Endothelial cell of umbilical vein (primary cell): Measurements from ENCODE around the gene ARHGAP27. TPM values are rescaled to one million over a fixed set of nuclear protein-coding genes. Genes with fewer than 3 reads are reported as not detected.

ENCODE experiments used
- BruUV-seq: library from RNA; stranded (reverse); fragments of 400-500 nt; replicated peaks from 2 replicates; lab custom pipeline; 2021; lab: Mats Ljungman, UMichigan
- CTCF ChIA-PET: fragments of 300-600, 350-600 bp; sonication (Branson Sonifier 250); formaldehyde crosslinking; loops from one replicate; lab custom pipeline; 2021; ENCODE audit warnings: antibody characterized with exemption, inconsistent platforms; lab: Charles Lee
- POLR2A ChIA-PET: fragments of 300-600, 350-600 bp; sonication (Branson Sonifier 250); formaldehyde crosslinking; loops from one replicate; lab custom pipeline; 2021; ENCODE audit warnings: antibody characterized with exemption, inconsistent platforms; lab: Charles Lee
- DNase-seq: peaks from one replicate; pipeline ENCODE4 v3.0.0-alpha.2; 2011; ENCODE audit warnings: low read depth, low spot score
- FAIRE-seq: peaks from 2 replicates; lab custom pipeline; 2011; peaks lifted over from hg19 to GRCh38; lab: Jason Lieb, UNC
- H2AFZ ChIP-seq: 2 replicates; pipeline ENCODE4 v1.6.0; 2012; ENCODE audit warnings: low read depth, low read length, control low read depth, inconsistent platforms
- H3K27ac ChIP-seq: 2 replicates; pipeline ENCODE4 v1.5.1; 2011; ENCODE audit warnings: low read depth, mild to moderate bottlenecking, control low read depth, low read length, moderate library complexity; ENCODE audit not compliant: insufficient read depth
- H3K27me3 ChIP-seq, 2 experiments: 2 replicates each; pipeline versions ENCODE4 v1.6.0 to v1.6.1; 2011; ENCODE audit warnings: low read length in 2 of 2, mixed read lengths in 1 of 2; ENCODE audit not compliant: control insufficient read depth in 2 of 2, insufficient read depth in 2 of 2
- H3K36me3 ChIP-seq, 2 experiments: 2 replicates in 1 of 2; 3 replicates in 1 of 2; pipeline ENCODE4 v1.5.1; 2011; ENCODE audit warnings: low read length in 2 of 2, mild to moderate bottlenecking in 1 of 2, moderate library complexity in 1 of 2; ENCODE audit not compliant: control insufficient read depth in 2 of 2, insufficient read depth in 2 of 2; ENCODE audit errors: extremely low read depth in 1 of 2
- H3K4me1 ChIP-seq: 3 replicates; pipeline ENCODE4 v1.5.1; 2011; ENCODE audit warnings: mild to moderate bottlenecking, low read length; ENCODE audit not compliant: control insufficient read depth, insufficient read depth; ENCODE audit errors: extremely low read depth
- H3K4me2 ChIP-seq: 2 replicates; pipeline ENCODE4 v1.6.1; 2011; ENCODE audit warnings: low read length, control low read depth, mixed read lengths; ENCODE audit not compliant: insufficient read depth
- H3K4me3 ChIP-seq, 3 experiments: fragments of 200-600 bp in 1 of 3; sonication (generic), shearing (Covaris generic) in 1 of 3; replicated peaks in 1 of 3; 2 replicates each; pipeline ENCODE4 v1.5.1; 2011 to 2016; ENCODE audit warnings: control low read depth in 3 of 3, low read length in 3 of 3, mild to moderate bottlenecking in 2 of 3, inconsistent platforms in 1 of 3, low read depth in 1 of 3, moderate library complexity in 1 of 3; ENCODE audit not compliant: insufficient read depth in 1 of 3
- H3K79me2 ChIP-seq: 2 replicates; pipeline ENCODE4 v1.6.0; 2012; ENCODE audit warnings: low read length, inconsistent platforms; ENCODE audit not compliant: control insufficient read depth, insufficient read depth
- H3K9ac ChIP-seq: replicated peaks from 2 replicates; pipeline ENCODE3; 2011; ENCODE audit warnings: low read length, control low read depth; ENCODE audit not compliant: insufficient read depth; ENCODE audit errors: extremely low read depth
- H3K9me1 ChIP-seq: replicated peaks from 3 replicates; pipeline ENCODE4 v1.6.0; 2011; ENCODE audit warnings: mild to moderate bottlenecking, low read length; ENCODE audit not compliant: control insufficient read depth, insufficient read depth; ENCODE audit errors: extremely low read depth
- H3K9me3 ChIP-seq: replicated peaks from 2 replicates; pipeline ENCODE4 v1.5.1; 2012; ENCODE audit warnings: low read length, inconsistent platforms; ENCODE audit not compliant: control insufficient read depth, insufficient read depth
- H4K20me1 ChIP-seq: replicated peaks from 2 replicates; pipeline ENCODE3; 2011; ENCODE audit warnings: mild to moderate bottlenecking, low read length; ENCODE audit not compliant: control insufficient read depth, insufficient read depth; ENCODE audit errors: extremely low read depth
- CTCF ChIP-seq, 2 donors: IDR thresholded peaks; 1 replicate in 1 of 2; 2 replicates in 1 of 2; pipeline ENCODE4 v1.5.1; 2011; ENCODE audit warnings: low read length in 2 of 2, mild to moderate bottlenecking in 2 of 2, moderate library complexity in 2 of 2, control low read depth in 1 of 2, inconsistent platforms in 1 of 2, low read depth in 1 of 2; ENCODE audit not compliant: insufficient read depth in 1 of 2; ENCODE audit errors: extremely low read depth in 1 of 2
- EZH2 ChIP-seq: IDR thresholded peaks from 2 replicates; pipeline ENCODE4 v1.6.1; 2012; ENCODE audit warnings: borderline replicate concordance, low read depth, mild to moderate bottlenecking, moderate library complexity, low read length, inconsistent platforms; ENCODE audit not compliant: severe bottlenecking
- FOS ChIP-seq: IDR thresholded peaks from 2 replicates; pipeline ENCODE4 v1.6.1; 2011; ENCODE audit warnings: mild to moderate bottlenecking, low read length, moderate library complexity, borderline replicate concordance; ENCODE audit not compliant: insufficient read depth
- GATA2 ChIP-seq: IDR thresholded peaks from 2 replicates; pipeline ENCODE4 v1.7.0; 2011; ENCODE audit warnings: low read depth, mild to moderate bottlenecking, moderate library complexity, mixed read lengths, low read length; ENCODE audit not compliant: insufficient read length, insufficient read depth
- JUN ChIP-seq: IDR thresholded peaks from 2 replicates; pipeline ENCODE4 v1.6.1; 2011; ENCODE audit warnings: borderline replicate concordance, low read depth; ENCODE audit not compliant: insufficient read length, insufficient read depth
- MYC ChIP-seq: IDR thresholded peaks from one replicate; pipeline ENCODE4 v1.6.1; 2011; ENCODE audit warnings: mild to moderate bottlenecking, low read depth, low read length
- POLR2A ChIP-seq: IDR thresholded peaks from 2 replicates; pipeline ENCODE4 v1.6.1; 2012; ENCODE audit warnings: low read depth, mild to moderate bottlenecking, control low read depth, low read length
- POLR2AphosphoS5 ChIP-seq: IDR thresholded peaks from 2 replicates; pipeline ENCODE4 v1.6.1; 2012; ENCODE audit warnings: low read depth, mild to moderate bottlenecking, control low read depth, low read length, moderate library complexity; ENCODE audit not compliant: insufficient read depth
- dilution Hi-C: fragments of 300-500 bp; cut with MboI; formaldehyde crosslinking; loops from one replicate; pipeline ENCODE4 v1.15.0; 2019; ENCODE audit warnings: low sequenced_read_pairs; ENCODE audit not compliant: extremely low pct_ligation_motif_present
- intact Hi-C: fragments of 100-400 bp; cut with micrococcal nuclease; formaldehyde crosslinking; loops from one replicate; pipeline ENCODE4 v1.10.0; 2022
- polyA plus RNA-seq, 4 experiments: library from polyadenylated mRNA; depleted of rRNA in 3 of 4; stranded (reverse) in 3 of 4; unstranded in 1 of 4; fragments of >200 nt; gene quantifications; 2 replicates each; pipeline versions ENCODE4 v1.2.1 to v1.2.3, GENCODE V29; 2011 to 2012; ENCODE audit warnings: missing spikeins in 1 of 4
- total RNA-seq: library from RNA; stranded (reverse); gene quantifications from 2 replicates; pipeline ENCODE4 v1.2.3, GENCODE V29; 2021
- TF ChIP-seq, protein P1 (sequence below): IDR thresholded peaks from 2 replicates; pipeline ENCODE4 v1.6.1; 2011; ENCODE audit not compliant: insufficient read depth, insufficient read length

Gene ARHGAP27
- total and polyA plus RNA-seq, 2 donors (not counting 3 experiments of a cell fraction or from before 2014, with no cell fraction given), result 21.0 to 47.0 TPM

- H3K36me3 ChIP-seq, result no peaks in the 10 kb centered on the region
- H3K4me2 ChIP-seq, result no peak overlapping the region
- no peaks in the 10 kb centered on the region for H3K9me1 ChIP-seq
- no peaks in the 10 kb centered on the region for H3K79me2 ChIP-seq
- no peaks in the 10 kb centered on the region for H4K20me1 ChIP-seq
- intact Hi-C loops (no loop called here), dilution Hi-C loops (no loop called here)
- no TSS peak for BruUV-seq
- H3K4me1 ChIP-seq, result no peaks in the 10 kb centered on the region
- TF ChIP-seq POLR2AphosphoS5 (no peak), FOS (no peak), MYC (no peak), GATA2 (no peak)
- TF ChIP-seq, protein P1, sequence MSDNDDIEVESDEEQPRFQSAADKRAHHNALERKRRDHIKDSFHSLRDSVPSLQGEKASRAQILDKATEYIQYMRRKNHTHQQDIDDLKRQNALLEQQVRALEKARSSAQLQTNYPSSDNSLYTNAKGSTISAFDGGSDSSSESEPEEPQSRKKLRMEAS, result no peak
- ChIA-PET CTCF (interaction anchor here (3.0 to 4.1 kb wide), 2 partner anchors 10 to 205 kb away, joined by 11 to 22 read pairs; no protein-coding TSS in a partner anchor), POLR2A (no interaction called here)
- H3K4me3 ChIP-seq, result no peak overlapping the region
- DNase-seq (no peak), FAIRE-seq (no peak)
- H3K9ac ChIP-seq, result no peak overlapping the region
- no peaks in the 10 kb centered on the region for H3K27me3 ChIP-seq
- no peaks in the 10 kb centered on the region for H3K9me3 ChIP-seq
- no peak overlapping the region for H3K27ac ChIP-seq
- no peak overlapping the region for H2AFZ ChIP-seq
Observed at GRCh38 chr17:45423975-45424335, 8.7 kb downstream of the ARHGAP27 start.

GRCh38 chr17:45423304-45423974, 9.2 kb downstream of the ARHGAP27 start:
- H3K4me2 ChIP-seq, result no peak overlapping the region
- no peaks in the 10 kb centered on the region for H4K20me1 ChIP-seq
- H3K9me1 ChIP-seq, result no peaks in the 10 kb centered on the region
- no peaks in the 10 kb centered on the region for H3K9me3 ChIP-seq
- no peaks in the 10 kb centered on the region for H3K4me1 ChIP-seq
- ChIA-PET CTCF (interaction anchor here (3.0 to 4.1 kb wide), 2 partner anchors 10 to 204 kb away, joined by 11 to 22 read pairs; no protein-coding TSS in a partner anchor), POLR2A (no interaction called here)
- dilution Hi-C loops, result no loop called here
- DNase-seq (no peak), FAIRE-seq (no peak)
- H3K9ac ChIP-seq, result no peak overlapping the region
- no peaks in the 10 kb centered on the region for H3K27me3 ChIP-seq
- no peak overlapping the region for H3K4me3 ChIP-seq
- H3K36me3 ChIP-seq, result no peaks in the 10 kb centered on the region
- TF ChIP-seq MYC (no peak), JUN (no peak), POLR2A (no peak), CTCF (IDR thresholded peaks at IDR 0.05; ENCODE audit: extremely low read depth in 1 of 2, insufficient read depth in 1 of 2, low read depth in 1 of 2, low read length in 2 of 2) (no peak), POLR2AphosphoS5 (no peak), FOS (no peak), GATA2 (no peak), EZH2 (no peak)
- TF ChIP-seq, protein P1, result no peak
- intact Hi-C loops, result no loop called here
- no TSS peak for BruUV-seq
- H3K79me2 ChIP-seq, result no peaks in the 10 kb centered on the region
- H3K27ac ChIP-seq, result no peak overlapping the region
- no peak overlapping the region for H2AFZ ChIP-seq
